ENCODE results near the gene MTM1.

DNA sequence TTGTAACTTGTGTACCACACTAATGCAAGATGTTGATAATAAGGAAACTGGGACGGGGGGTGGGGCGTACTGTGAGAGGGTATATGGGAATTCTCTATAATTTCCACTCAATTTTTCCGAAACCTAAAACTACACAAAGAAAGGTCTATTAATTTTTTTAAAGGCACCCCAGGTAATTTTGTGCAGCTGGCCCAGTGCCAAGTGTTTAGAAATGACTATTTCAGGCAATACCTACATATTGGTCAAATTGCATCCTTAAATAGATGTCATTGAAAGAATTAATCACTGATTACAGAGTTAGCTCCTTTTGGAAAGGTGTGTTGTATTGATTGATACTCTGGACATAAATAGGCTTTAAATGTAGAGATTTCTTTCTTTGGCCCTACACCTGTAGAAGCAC, 114.7 kb downstream of the MTM1 start:
- TF ChIP-seq, protein P1, sequence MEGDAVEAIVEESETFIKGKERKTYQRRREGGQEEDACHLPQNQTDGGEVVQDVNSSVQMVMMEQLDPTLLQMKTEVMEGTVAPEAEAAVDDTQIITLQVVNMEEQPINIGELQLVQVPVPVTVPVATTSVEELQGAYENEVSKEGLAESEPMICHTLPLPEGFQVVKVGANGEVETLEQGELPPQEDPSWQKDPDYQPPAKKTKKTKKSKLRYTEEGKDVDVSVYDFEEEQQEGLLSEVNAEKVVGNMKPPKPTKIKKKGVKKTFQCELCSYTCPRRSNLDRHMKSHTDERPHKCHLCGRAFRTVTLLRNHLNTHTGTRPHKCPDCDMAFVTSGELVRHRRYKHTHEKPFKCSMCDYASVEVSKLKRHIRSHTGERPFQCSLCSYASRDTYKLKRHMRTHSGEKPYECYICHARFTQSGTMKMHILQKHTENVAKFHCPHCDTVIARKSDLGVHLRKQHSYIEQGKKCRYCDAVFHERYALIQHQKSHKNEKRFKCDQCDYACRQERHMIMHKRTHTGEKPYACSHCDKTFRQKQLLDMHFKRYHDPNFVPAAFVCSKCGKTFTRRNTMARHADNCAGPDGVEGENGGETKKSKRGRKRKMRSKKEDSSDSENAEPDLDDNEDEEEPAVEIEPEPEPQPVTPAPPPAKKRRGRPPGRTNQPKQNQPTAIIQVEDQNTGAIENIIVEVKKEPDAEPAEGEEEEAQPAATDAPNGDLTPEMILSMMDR (IDR thresholded peaks at IDR 0.05; ENCODE audit: insufficient read depth, low read length, poor library complexity, severe bottlenecking) = no peak
- no peak for TF ChIP-seq EZH2phosphoT487 (conservative IDR thresholded peaks at IDR 0.05; ENCODE audit: low read length)

All from SU-DHL-6 (cell line).